Smooth muscle cell (in vitro differentiated cells): ENCODE results near the gene INTS1. TPM values are rescaled to one million over a fixed set of nuclear protein-coding genes. Genes with fewer than 3 reads are reported as not detected.

Experiments
- DNase-seq: peaks from one replicate; lab custom pipeline; 2025; ENCODE audit not compliant: unreplicated experiment; lab: John Stamatoyannopoulos, UW
- H2AFZ ChIP-seq: fragments of 200-600 bp; sonication (generic); 2 replicates; pipeline ENCODE4 v1.6.0; 2016; ENCODE audit warnings: antibody characterized with exemption, low read depth, mild to moderate bottlenecking
- H3F3A ChIP-seq: fragments of 200-600 bp; sonication (generic); 2 replicates; pipeline ENCODE4 v1.6.0; 2017; ENCODE audit warnings: antibody characterized with exemption, low read depth
- H3K27ac ChIP-seq: fragments of 200-600 bp; sonication (generic); 2 replicates; pipeline ENCODE4 v1.5.1; 2016; ENCODE audit warnings: low read depth, mild to moderate bottlenecking
- H3K27me3 ChIP-seq: fragments of 200-600 bp; sonication (generic); 2 replicates; pipeline ENCODE4 v1.6.1; 2016; ENCODE audit warnings: low read depth, mild to moderate bottlenecking
- H3K36me3 ChIP-seq: fragments of 200-600 bp; sonication (generic); 2 replicates; pipeline ENCODE4 v1.5.1; 2016; ENCODE audit warnings: low read depth
- H3K4me1 ChIP-seq: fragments of 200-600 bp; sonication (generic); 2 replicates; pipeline ENCODE4 v1.5.1; 2016; ENCODE audit warnings: low read depth
- H3K4me2 ChIP-seq: fragments of 200-600 bp; sonication (generic); 2 replicates; pipeline ENCODE4 v1.6.0; 2016; ENCODE audit warnings: mild to moderate bottlenecking
- H3K4me3 ChIP-seq: fragments of 200-600 bp; sonication (generic); 2 replicates; pipeline ENCODE4 v1.5.1; 2016; ENCODE audit warnings: mild to moderate bottlenecking
- H3K79me2 ChIP-seq: fragments of 200-600 bp; sonication (generic); 2 replicates; pipeline ENCODE4 v1.6.0; 2016; ENCODE audit warnings: low read depth, mild to moderate bottlenecking
- H3K9ac ChIP-seq: fragments of 200-600 bp; sonication (generic); 2 replicates; pipeline ENCODE4 v1.6.0; 2016; ENCODE audit warnings: low read depth
- H3K9me3 ChIP-seq: fragments of 200-600 bp; sonication (generic); replicated peaks from 2 replicates; pipeline ENCODE4 v1.5.1; 2016; ENCODE audit warnings: low read depth
- H4K20me1 ChIP-seq: fragments of 200-600 bp; sonication (generic); 2 replicates; pipeline ENCODE4 v1.6.0; 2016; ENCODE audit warnings: low read depth
- WGBS: methylation state at CpG from one replicate; pipeline ENCODE4 v1.1.7; 2016; ENCODE audit warnings: low lambda C conversion rate; 5-methylcytosine and 5-hydroxymethylcytosine counted together
- polyA plus RNA-seq: library from polyadenylated mRNA; unstranded; fragments of >200 nt; fragmentation: Nextera tagmentation; extraction: Ambion mirVana; gene quantifications from 2 replicates; pipeline ENCODE4 v1.2.1, GENCODE V29; 2016
- total RNA-seq: library from RNA; depleted of rRNA; stranded (reverse); fragments of >200 nt; gene quantifications from 2 replicates; pipeline ENCODE4 v1.2.3, GENCODE V29; 2014
- TF ChIP-seq, protein P1 (sequence below): fragments of 200-600 bp; sonication (generic); IDR thresholded peaks from 2 replicates; pipeline ENCODE4 v1.5.1; 2017; ENCODE audit warnings: borderline replicate concordance, mild to moderate bottlenecking, antibody characterized with exemption; ENCODE audit not compliant: insufficient read depth, poor library complexity, severe bottlenecking

INTS1 gene
- total and polyA plus RNA-seq, 2 experiments from 2014 or later, result 18.2 to 51.2 TPM

DNA sequence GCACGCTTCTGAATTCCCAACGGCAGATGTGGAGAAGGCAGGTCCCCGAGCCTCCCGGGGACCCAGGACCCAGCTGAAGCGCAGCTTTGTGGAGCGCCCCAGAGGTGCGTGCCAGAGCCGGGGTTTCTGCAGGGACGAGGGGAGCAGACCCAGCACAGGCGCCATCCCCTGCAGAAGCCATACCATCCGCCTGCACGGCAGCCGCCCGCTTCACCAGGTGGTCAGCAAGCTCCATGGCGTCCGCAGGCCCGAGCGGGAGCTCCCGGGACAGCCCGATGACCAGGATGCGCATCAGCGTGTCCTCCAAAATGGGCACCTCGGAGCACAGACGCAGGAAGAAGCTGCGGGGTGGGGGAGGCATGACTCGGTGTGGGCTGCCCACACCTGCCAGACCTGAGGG, 10.6 kb downstream of the INTS1 start:
- Histone ChIP-seq H3F3A (no peaks in the 10 kb centered on the region), H4K20me1 (peaks cover 9% of the 10 kb centered on the region), H3K27me3 (no peaks in the 10 kb centered on the region), H3K4me1 (no peaks in the 10 kb centered on the region), H3K9ac (no peak overlapping the region), H3K4me2 (no peak overlapping the region), H3K79me2 (no peaks in the 10 kb centered on the region), H3K4me3 (no peak overlapping the region), H3K9me3 (no peaks in the 10 kb centered on the region), H3K36me3 (no peaks in the 10 kb centered on the region), H2AFZ (no peak overlapping the region), H3K27ac (no peak overlapping the region)
- TF ChIP-seq, protein P1, sequence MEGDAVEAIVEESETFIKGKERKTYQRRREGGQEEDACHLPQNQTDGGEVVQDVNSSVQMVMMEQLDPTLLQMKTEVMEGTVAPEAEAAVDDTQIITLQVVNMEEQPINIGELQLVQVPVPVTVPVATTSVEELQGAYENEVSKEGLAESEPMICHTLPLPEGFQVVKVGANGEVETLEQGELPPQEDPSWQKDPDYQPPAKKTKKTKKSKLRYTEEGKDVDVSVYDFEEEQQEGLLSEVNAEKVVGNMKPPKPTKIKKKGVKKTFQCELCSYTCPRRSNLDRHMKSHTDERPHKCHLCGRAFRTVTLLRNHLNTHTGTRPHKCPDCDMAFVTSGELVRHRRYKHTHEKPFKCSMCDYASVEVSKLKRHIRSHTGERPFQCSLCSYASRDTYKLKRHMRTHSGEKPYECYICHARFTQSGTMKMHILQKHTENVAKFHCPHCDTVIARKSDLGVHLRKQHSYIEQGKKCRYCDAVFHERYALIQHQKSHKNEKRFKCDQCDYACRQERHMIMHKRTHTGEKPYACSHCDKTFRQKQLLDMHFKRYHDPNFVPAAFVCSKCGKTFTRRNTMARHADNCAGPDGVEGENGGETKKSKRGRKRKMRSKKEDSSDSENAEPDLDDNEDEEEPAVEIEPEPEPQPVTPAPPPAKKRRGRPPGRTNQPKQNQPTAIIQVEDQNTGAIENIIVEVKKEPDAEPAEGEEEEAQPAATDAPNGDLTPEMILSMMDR, result no peak
- WGBS, result 98% methylated on average over 26 of the region's 26 CpGs
- DNase-seq, result no peak

DNA sequence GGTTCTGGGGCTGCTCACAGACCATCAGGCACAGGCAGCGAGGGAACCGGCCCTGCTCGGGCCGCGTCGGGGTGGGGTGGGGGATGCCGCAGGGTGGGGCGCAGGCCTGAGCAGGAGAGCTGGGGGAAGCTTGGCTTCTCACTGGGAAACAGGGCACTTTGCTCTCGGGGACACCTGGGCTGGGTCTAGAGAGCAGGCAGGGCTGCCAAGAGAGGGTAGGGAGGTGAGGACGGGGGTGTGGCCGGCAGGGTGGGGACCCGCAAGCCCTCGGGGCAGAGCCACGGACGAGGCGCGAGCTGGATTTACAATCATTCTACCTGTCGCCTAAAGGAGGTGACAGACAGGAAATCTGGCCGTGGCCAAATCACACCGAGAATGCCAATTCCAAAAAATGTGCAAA, 11.1 kb downstream of the INTS1 start:
- H3K27ac ChIP-seq, result no peak overlapping the region
- H3K4me3 ChIP-seq, result no peak overlapping the region
- no peaks in the 10 kb centered on the region for H3K79me2 ChIP-seq
- H3K4me1 ChIP-seq, result no peaks in the 10 kb centered on the region
- DNase-seq, result no peak
- WGBS, result 94% methylated on average over 12 of the region's 20 CpGs
- TF ChIP-seq, protein P1, result no peak
- H3K27me3 ChIP-seq, result no peaks in the 10 kb centered on the region
- H3K9me3 ChIP-seq, result no peaks in the 10 kb centered on the region
- no peak overlapping the region for H3K4me2 ChIP-seq
- peaks cover 9% of the 10 kb centered on the region for H4K20me1 ChIP-seq
- no peaks in the 10 kb centered on the region for H3K36me3 ChIP-seq
- H2AFZ ChIP-seq, result no peak overlapping the region
- no peak overlapping the region for H3K9ac ChIP-seq
- no peaks in the 10 kb centered on the region for H3F3A ChIP-seq

- Histone ChIP-seq H3K27me3 (no peaks in the 10 kb centered on the region), H3K4me2 (no peak overlapping the region), H3K4me1 (no peaks in the 10 kb centered on the region), H3F3A (no peaks in the 10 kb centered on the region), H3K79me2 (no peaks in the 10 kb centered on the region), H3K27ac (no peak overlapping the region), H2AFZ (no peak overlapping the region), H4K20me1 (peaks cover 9% of the 10 kb centered on the region), H3K4me3 (no peak overlapping the region), H3K9me3 (no peaks in the 10 kb centered on the region), H3K36me3 (no peaks in the 10 kb centered on the region), H3K9ac (no peak overlapping the region)
- TF ChIP-seq, protein P1, result no peak
- WGBS, result 98% methylated on average over 24 of the region's 33 CpGs
- no peak for DNase-seq
Measured at GRCh38 chr7:1492640-1493039, 11.5 kb downstream of the INTS1 start.

- Histone ChIP-seq H3K4me1 (no peaks in the 10 kb centered on the region), H3K9ac (no peak overlapping the region), H4K20me1 (peaks cover 9% of the 10 kb centered on the region), H3K4me2 (no peak overlapping the region), H3F3A (no peaks in the 10 kb centered on the region), H3K9me3 (no peaks in the 10 kb centered on the region), H3K36me3 (no peaks in the 10 kb centered on the region), H3K27ac (no peak overlapping the region), H2AFZ (no peak overlapping the region), H3K4me3 (no peak overlapping the region), H3K27me3 (no peaks in the 10 kb centered on the region), H3K79me2 (no peaks in the 10 kb centered on the region)
- TF ChIP-seq, protein P1, result no peak
- WGBS, result 95% methylated on average over 10 of the region's 10 CpGs
- no peak for DNase-seq
Measured at GRCh38 chr7:1492221-1492620, 12.0 kb downstream of the INTS1 start.
